ENCODE data around the gene PRSS56. TPM values are rescaled to one million over a fixed set of nuclear protein-coding genes. Genes with fewer than 3 reads are reported as not detected.

The PRSS56 gene
- total and polyA plus RNA-seq, 8 donors: not detected

DNA sequence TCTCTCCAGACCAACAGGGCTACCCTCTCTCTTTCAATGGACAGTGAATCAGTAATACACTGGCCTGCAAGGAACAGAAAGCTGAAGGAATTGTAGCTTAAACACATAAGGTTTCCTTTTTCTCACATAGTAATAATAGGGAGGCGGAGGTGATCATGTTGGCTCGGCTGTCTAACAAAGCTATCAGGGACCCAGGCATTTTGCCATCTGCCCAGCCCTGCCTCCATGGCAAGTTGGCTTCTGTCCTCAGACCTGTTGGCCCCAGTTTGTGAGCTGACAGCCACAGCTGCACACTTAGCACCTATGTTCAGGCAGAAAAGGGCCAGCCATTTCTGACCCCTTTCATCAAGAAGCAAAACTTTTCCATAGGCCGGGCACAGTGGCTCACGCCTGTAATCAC, 17.3 kb downstream of the PRSS56 start:
- DNase-seq: peak in 1 of 2 donors; percentile 90
- H3K27me3 ChIP-seq: peaks cover 0 to 66% (median 0%) of the 10 kb centered on the region in 3 donors
- WGBS, 5 donors: 33 to 66% (median 49%) methylated on average over 4 of the region's 4 CpGs

DNA sequence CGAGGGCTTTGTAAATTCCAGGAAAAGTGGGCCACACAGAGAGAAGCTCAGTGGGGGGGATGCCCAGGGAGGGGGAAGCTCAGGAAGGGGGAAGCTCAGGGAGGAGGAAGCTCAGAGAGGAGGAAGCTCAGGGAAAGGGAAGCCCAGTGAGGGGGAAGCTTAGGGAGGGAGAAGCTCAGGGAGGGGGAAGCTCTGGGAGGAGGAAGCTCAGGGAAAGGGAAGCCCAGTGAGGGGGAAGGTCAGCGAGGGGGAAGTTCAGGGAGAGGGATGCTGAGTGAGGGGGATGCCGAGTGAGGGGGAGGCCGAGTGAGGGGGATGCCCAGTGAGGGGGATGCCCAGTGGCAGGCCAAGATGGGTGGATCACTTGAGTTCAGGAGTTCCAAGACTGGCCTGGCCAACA, 18.5 kb downstream of the PRSS56 start:
- Histone ChIP-seq H3K36me3 (no peaks in the 10 kb centered on the region), H3K27me3 (peaks cover 0 to 65% (median 0%) of the 10 kb centered on the region in 3 donors), H3K9me3 (peaks cover 0 to 10% (median 3%) of the 10 kb centered on the region in 4 donors), H3K4me3 (no peak overlapping the region), H3K4me1 (peaks cover 0 to 12% (median 10%) of the 10 kb centered on the region in 4 donors), H3K27ac (no peak overlapping the region)
- TF ChIP-seq POLR2A (IDR thresholded peaks at IDR 0.05) (no peak), EP300 (IDR thresholded peaks at IDR 0.05) (no peak), POLR2AphosphoS5 (IDR thresholded peaks at IDR 0.05) (no peak)
- TF ChIP-seq, protein P1, sequence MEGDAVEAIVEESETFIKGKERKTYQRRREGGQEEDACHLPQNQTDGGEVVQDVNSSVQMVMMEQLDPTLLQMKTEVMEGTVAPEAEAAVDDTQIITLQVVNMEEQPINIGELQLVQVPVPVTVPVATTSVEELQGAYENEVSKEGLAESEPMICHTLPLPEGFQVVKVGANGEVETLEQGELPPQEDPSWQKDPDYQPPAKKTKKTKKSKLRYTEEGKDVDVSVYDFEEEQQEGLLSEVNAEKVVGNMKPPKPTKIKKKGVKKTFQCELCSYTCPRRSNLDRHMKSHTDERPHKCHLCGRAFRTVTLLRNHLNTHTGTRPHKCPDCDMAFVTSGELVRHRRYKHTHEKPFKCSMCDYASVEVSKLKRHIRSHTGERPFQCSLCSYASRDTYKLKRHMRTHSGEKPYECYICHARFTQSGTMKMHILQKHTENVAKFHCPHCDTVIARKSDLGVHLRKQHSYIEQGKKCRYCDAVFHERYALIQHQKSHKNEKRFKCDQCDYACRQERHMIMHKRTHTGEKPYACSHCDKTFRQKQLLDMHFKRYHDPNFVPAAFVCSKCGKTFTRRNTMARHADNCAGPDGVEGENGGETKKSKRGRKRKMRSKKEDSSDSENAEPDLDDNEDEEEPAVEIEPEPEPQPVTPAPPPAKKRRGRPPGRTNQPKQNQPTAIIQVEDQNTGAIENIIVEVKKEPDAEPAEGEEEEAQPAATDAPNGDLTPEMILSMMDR (IDR thresholded peaks at IDR 0.05): no peak
- WGBS, 5 donors: 21 to 72% (median 53%) methylated on average over 4 of the region's 4 CpGs
- peak in 1 of 2 donors; percentile 20 for DNase-seq
- intact Hi-C loops (cut with DNase I; ENCODE audit: low total_unique reads): no loop called here

More for the DNA sequence above, 17.3 kb downstream of the PRSS56 start:
- Histone ChIP-seq H3K4me3 (no peak overlapping the region), H3K27ac (peak overlapping the region; percentile 31 to 70 (median 57)), H3K9me3 (peaks cover 0 to 10% (median 3%) of the 10 kb centered on the region in 4 donors), H3K36me3 (no peaks in the 10 kb centered on the region), H3K4me1 (peaks cover 0 to 12% (median 10%) of the 10 kb centered on the region in 4 donors)
- intact Hi-C loops (cut with DNase I; ENCODE audit: low total_unique reads): no loop called here
- TF ChIP-seq POLR2AphosphoS5 (IDR thresholded peaks at IDR 0.05): peak in 1 of 3 donors; percentile 32
- TF ChIP-seq, protein P1 (IDR thresholded peaks at IDR 0.05): no peak

DNA sequence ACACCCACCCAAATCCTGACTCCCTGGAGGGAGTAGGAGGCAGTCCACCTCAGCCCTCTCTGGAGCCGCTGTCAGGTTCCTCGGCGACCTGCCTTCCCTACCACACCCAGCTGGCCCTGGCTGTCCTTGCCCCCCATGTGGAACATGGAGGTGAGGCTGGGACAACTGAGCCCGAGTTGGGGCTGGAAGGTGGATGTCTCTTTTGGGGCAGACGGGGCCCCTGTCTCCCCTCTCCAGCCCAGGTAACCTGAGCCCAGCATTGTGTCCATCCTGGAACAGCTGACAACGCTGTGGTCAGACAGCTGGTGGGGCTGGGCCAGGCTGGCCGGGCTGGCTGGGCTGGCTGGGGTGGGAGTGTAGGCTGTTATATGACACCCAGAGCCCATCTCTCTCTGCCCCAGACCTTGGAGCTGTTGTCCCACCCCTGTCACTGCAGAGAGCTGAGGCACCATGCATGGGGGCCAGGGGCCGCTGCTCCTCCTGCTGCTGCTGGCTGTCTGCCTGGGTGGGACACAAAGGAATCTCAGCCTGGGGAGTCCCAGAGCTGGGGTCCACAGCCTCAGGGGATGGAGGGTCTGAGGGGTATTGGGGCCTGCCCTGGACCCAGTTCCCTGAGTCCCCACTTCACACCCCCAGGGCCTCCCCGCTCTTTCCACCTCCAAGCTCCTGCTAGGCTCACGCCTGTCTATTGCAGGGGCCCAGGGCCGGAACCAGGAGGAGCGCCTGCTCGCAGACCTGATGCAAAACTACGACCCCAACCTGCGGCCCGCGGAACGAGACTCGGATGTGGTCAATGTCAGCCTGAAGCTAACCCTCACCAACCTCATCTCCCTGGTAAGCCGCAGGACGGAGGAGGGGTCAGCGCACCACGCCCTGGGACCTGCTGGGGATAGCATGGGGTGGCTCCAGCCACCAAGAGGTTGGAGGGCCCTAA, 19.4 kb downstream of the PRSS56 start, which contains the start of gene CHRNG:
TSS of gene CHRNG (plus strand) at position 395 of the 934 bp plus-strand sequence. CDS start at position 451, 56 bp downstream.
- H3K36me3 ChIP-seq: peaks cover 0 to 4% (median 0%) of the 10 kb centered on the region in 4 donors
- peak in 1 of 2 donors; percentile 24 for DNase-seq
- H3K27me3 ChIP-seq: peaks cover 0 to 59% (median 0%) of the 10 kb centered on the region in 3 donors
- H3K27ac ChIP-seq: no peak within 1 kb of the TSS
- H3K4me1 ChIP-seq: peaks cover 0 to 12% (median 10%) of the 10 kb centered on the region in 4 donors
- H3K4me3 ChIP-seq: no peak within 1 kb of the TSS
- intact Hi-C loops (cut with DNase I; ENCODE audit: low total_unique reads): no loop called here
- WGBS, 5 donors: 59 to 77% (median 63%) methylated on average over 19 to 23 of the region's 23 CpGs
- peaks cover 0 to 10% (median 3%) of the 10 kb centered on the region in 4 donors for H3K9me3 ChIP-seq
- TF ChIP-seq POLR2A (IDR thresholded peaks at IDR 0.05): no peak
- TF ChIP-seq, protein P1 (IDR thresholded peaks at IDR 0.05): no peak
- no peak for TF ChIP-seq EP300 (IDR thresholded peaks at IDR 0.05)

DNA sequence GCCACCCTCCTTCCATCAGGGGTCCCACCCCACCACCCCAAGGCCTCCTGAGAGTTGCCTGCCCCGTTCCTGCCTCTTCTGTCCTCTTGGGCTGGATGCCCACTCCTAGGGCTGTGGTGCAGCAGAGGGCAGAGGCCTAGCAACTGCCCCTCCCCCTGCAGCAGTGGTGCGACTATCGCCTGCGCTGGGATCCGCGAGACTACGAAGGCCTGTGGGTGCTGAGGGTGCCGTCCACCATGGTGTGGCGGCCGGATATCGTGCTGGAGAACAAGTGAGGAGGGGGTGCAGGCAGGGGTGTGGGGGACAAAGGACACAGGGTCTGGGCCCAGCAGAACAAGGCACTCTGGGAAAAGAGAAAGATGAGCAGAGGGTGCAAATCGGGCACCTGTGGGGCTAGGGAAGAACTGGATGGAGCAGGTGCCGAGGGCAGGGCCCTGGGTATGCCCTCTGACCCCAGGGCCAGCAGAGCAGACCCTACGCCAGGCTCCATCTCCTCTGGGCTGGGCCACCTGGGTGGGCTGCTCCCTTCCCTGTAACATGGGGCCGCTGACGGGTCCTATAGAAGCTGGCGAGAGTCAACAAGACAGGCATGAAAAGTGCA, 20.4 kb downstream of the PRSS56 start:
- DNase-seq: peak in 1 of 2 donors; percentile 19
- Histone ChIP-seq H3K36me3 (peaks cover 0 to 9% (median 0%) of the 10 kb centered on the region in 4 donors), H3K9me3 (peaks cover 0 to 10% (median 3%) of the 10 kb centered on the region in 4 donors), H3K4me3 (no peak overlapping the region), H3K27me3 (peaks cover 0 to 50% (median 0%) of the 10 kb centered on the region in 3 donors), H3K27ac (no peak overlapping the region), H3K4me1 (peaks cover 0 to 12% (median 10%) of the 10 kb centered on the region in 4 donors)
- intact Hi-C loops (cut with DNase I; ENCODE audit: low total_unique reads): no loop called here
- WGBS, 5 donors: 79 to 88% (median 87%) methylated on average over 17 of the region's 17 CpGs
- TF ChIP-seq POLR2A (IDR thresholded peaks at IDR 0.05) (no peak), POLR2AphosphoS5 (IDR thresholded peaks at IDR 0.05) (no peak), EP300 (IDR thresholded peaks at IDR 0.05) (no peak)
- TF ChIP-seq, protein P1 (IDR thresholded peaks at IDR 0.05): no peak
